ENCODE results near the gene IFT88. TPM values are rescaled to one million over a fixed set of nuclear protein-coding genes. Genes with fewer than 3 reads are reported as not detected.

Gene IFT88
- total RNA-seq, 1 donor from 2014 or later: 15.3 TPM

DNA sequence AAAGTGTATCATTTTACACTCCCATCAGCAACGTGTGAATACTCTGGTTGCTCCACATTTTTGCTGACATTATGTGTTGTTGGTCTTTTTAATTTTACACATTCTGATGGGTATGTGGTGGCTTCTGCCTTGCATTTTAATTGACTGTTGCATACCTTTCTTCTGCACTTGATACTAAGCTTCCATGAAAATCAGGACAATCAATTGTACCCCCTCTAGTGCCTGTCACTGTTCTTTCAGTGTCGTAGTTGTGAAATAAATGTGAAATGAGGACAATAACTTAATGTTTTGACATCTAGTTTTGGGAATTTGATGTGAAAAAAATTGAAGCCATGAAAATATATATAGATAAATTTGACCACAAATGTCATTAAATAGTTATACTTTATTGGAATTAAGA lies 6.7 kb downstream of the IFT88 start:
- ATAC-seq (no peak), DNase-seq (no peak)
- TF ChIP-seq, protein P1, sequence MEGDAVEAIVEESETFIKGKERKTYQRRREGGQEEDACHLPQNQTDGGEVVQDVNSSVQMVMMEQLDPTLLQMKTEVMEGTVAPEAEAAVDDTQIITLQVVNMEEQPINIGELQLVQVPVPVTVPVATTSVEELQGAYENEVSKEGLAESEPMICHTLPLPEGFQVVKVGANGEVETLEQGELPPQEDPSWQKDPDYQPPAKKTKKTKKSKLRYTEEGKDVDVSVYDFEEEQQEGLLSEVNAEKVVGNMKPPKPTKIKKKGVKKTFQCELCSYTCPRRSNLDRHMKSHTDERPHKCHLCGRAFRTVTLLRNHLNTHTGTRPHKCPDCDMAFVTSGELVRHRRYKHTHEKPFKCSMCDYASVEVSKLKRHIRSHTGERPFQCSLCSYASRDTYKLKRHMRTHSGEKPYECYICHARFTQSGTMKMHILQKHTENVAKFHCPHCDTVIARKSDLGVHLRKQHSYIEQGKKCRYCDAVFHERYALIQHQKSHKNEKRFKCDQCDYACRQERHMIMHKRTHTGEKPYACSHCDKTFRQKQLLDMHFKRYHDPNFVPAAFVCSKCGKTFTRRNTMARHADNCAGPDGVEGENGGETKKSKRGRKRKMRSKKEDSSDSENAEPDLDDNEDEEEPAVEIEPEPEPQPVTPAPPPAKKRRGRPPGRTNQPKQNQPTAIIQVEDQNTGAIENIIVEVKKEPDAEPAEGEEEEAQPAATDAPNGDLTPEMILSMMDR (IDR thresholded peaks at IDR 0.05): no peak
- Histone ChIP-seq H3K9me3 (peaks cover 10% of the 10 kb centered on the region), H3K36me3 (peaks cover 9% of the 10 kb centered on the region), H3K4me1 (no peaks in the 10 kb centered on the region), H3K4me3 (no peak overlapping the region), H3K27me3 (ENCODE audit: low read depth) (no peaks in the 10 kb centered on the region), H3K27ac (no peak overlapping the region)
- intact Hi-C loops (cut with DNase I): no loop called here

DNA sequence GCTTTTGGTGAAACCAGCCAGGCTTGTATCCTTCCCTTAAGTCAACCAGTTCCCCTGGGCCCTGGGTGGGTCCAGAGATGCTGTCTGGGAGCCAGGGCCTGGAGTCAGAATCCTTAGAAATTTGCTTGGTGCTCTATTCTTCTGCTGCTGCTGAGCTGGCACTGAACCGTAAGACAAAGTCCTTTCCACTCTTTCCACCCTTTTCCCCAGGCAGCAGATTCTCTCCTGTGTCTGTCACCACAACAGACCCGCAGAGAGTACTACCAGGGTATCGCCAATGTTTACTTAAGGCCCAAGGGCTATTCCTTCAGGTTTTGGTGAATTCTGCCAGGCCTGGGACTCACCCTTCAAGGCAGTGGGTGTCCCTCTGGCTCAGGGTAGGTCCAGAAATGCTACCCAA lies 12.2 kb downstream of the IFT88 start:
- intact Hi-C loops (cut with DNase I): no loop called here
- H3K27ac ChIP-seq: no peak overlapping the region
- TF ChIP-seq, protein P1 (IDR thresholded peaks at IDR 0.05): no peak
- H3K9me3 ChIP-seq: peaks cover 10% of the 10 kb centered on the region
- no peaks in the 10 kb centered on the region for H3K27me3 ChIP-seq (ENCODE audit: low read depth)
- no peak overlapping the region for H3K4me3 ChIP-seq
- H3K36me3 ChIP-seq: peaks cover 24% of the 10 kb centered on the region
- H3K4me1 ChIP-seq: no peaks in the 10 kb centered on the region
- ATAC-seq (no peak), DNase-seq (no peak)

DNA sequence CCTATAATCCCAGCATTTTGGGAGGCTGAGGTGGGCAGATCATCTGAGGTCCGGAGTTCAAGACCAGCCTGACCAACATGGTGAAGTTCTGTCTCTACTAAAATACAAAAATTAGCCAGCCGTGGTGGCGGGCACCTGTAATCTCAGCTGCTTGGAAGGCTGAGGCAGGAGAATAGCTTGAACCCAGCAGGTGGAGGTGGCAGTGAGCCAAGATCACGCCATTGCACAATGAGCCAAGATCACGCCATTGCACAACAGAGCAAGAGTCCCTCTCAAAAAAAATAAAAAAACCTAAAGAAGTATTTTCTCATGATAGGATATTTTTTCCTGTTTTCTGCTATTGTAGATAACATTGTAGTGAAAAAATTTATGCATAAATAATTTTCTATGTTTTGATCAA lies 13.3 kb downstream of the IFT88 start:
- intact Hi-C loops (cut with DNase I): no loop called here
- TF ChIP-seq, protein P1 (IDR thresholded peaks at IDR 0.05): no peak
- H3K36me3 ChIP-seq: peaks cover 30% of the 10 kb centered on the region

DNA sequence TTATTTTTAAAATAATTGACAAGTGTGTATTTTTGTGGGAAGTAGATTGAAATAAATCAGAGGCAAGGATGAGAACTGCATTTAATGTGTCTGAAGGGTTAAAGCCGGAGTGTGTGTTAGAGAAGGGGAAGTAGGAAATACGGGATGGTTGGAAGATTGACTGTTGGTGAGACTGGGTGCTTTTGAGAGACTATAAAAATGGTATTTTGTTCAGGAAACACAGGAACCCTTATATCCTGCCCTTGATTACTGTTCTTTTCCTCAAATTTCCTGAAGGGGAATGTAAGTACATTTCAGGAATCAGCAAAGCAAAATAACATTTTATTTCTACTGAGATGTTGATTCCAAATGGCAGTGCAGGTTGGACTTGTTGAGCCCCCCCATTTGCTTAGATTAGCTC lies 15.1 kb downstream of the IFT88 start:
- DNase-seq (no peak), ATAC-seq (no peak)
- Histone ChIP-seq H3K27me3 (ENCODE audit: low read depth) (no peaks in the 10 kb centered on the region), H3K27ac (no peak overlapping the region), H3K36me3 (peaks cover 30% of the 10 kb centered on the region), H3K4me3 (no peak overlapping the region), H3K9me3 (peaks cover 6% of the 10 kb centered on the region), H3K4me1 (no peaks in the 10 kb centered on the region)
- intact Hi-C loops (cut with DNase I): no loop called here
- TF ChIP-seq, protein P1 (IDR thresholded peaks at IDR 0.05): no peak

More for the DNA sequence above, 13.3 kb downstream of the IFT88 start:
- Histone ChIP-seq H3K4me1 (no peaks in the 10 kb centered on the region), H3K27ac (no peak overlapping the region), H3K4me3 (no peak overlapping the region), H3K9me3 (peaks cover 10% of the 10 kb centered on the region), H3K27me3 (ENCODE audit: low read depth) (no peaks in the 10 kb centered on the region)
- no peak for ATAC-seq
- no peak for DNase-seq

DNA sequence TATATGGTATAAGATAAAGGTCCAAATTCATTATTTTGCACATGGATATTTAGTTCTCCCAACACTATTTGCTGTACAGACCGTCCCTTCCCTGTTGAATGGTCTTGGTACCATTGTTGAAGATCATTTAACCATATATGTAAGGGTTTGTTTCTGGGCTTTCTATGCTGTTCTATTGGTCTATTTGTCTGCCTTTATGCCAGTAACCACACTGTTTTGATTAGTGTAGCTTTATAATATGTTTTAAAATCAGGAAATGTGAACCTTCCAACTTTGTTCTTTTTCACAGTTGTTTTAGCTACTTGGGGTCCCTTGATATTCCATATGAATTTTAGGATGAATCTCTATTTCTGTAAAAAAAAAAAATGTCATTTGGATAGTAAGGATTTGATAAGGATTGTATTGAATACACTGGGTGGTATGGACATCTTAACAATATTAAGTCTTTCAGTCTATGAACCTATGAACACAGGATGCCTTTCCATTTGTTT lies 16.9 kb downstream of the IFT88 start:
- intact Hi-C loops (cut with DNase I): no loop called here
- no peaks in the 10 kb centered on the region for H3K4me1 ChIP-seq
- ATAC-seq (no peak), DNase-seq (no peak)
- no peaks in the 10 kb centered on the region for H3K9me3 ChIP-seq
- no peak overlapping the region for H3K27ac ChIP-seq
- peaks cover 26% of the 10 kb centered on the region for H3K36me3 ChIP-seq
- H3K4me3 ChIP-seq: no peak overlapping the region
- no peaks in the 10 kb centered on the region for H3K27me3 ChIP-seq (ENCODE audit: low read depth)
- TF ChIP-seq, protein P1 (IDR thresholded peaks at IDR 0.05): no peak

DNA sequence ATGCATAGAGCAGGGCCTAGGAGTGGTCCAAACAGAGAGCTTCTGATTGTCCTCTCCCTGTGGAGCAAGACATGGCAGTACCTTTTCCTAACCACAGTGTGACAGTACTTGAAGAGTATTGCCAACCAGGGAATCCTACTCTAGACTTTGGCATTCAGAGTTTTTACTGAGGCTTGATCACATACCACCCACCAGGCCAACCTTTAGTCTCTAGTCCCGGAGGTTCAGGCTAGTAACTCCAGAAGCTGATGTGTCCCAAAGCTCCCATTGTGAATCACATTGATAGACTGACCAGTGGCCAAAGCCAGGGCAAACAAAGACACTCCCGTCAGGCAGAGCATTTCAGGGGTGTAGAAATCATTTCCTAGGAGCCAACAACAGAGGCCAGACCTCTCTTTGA lies 18.4 kb downstream of the IFT88 start:
- no peak overlapping the region for H3K4me3 ChIP-seq
- H3K4me1 ChIP-seq: no peaks in the 10 kb centered on the region
- H3K27ac ChIP-seq: no peak overlapping the region
- no peaks in the 10 kb centered on the region for H3K9me3 ChIP-seq
- TF ChIP-seq, protein P1 (IDR thresholded peaks at IDR 0.05): no peak
- H3K27me3 ChIP-seq (ENCODE audit: low read depth): no peaks in the 10 kb centered on the region
- DNase-seq (no peak), ATAC-seq (no peak)
- peaks cover 16% of the 10 kb centered on the region for H3K36me3 ChIP-seq
- intact Hi-C loops (cut with DNase I): no loop called here

Data from lower lobe of right lung (tissue), 2 donors.